Bronchial epithelial cell (primary cell): ENCODE measurements around the gene LPO. TPM values are rescaled to one million over a fixed set of nuclear protein-coding genes. Genes with fewer than 3 reads are reported as not detected.

Experiments
- DNase-seq: peaks from one replicate; pipeline ENCODE4 v3.0.0-alpha.2; 2010; ENCODE audit warnings: low read depth
- FAIRE-seq: peaks from 2 replicates; lab custom pipeline; 2011; peaks lifted over from hg19 to GRCh38; lab: Jason Lieb, UNC
- H3K27me3 ChIP-seq: 2 replicates; pipeline ENCODE4 v1.5.1; 2011; ENCODE audit warnings: low read length; ENCODE audit not compliant: control insufficient read depth, insufficient read depth
- H3K36me3 ChIP-seq: 2 replicates; pipeline ENCODE4 v1.5.1; 2011; ENCODE audit warnings: low read length; ENCODE audit not compliant: control insufficient read depth, insufficient read depth
- H3K4me3 ChIP-seq: 2 replicates; pipeline ENCODE4 v1.5.1; 2011; ENCODE audit warnings: mild to moderate bottlenecking, low read depth, low read length, control low read depth
- CTCF ChIP-seq: IDR thresholded peaks from 2 replicates; pipeline ENCODE4 v1.5.1; 2011; ENCODE audit warnings: mild to moderate bottlenecking, moderate library complexity, low read length, control low read depth, inconsistent platforms; ENCODE audit not compliant: insufficient read depth, severe bottlenecking
- total RNA-seq: library from RNA; depleted of rRNA; stranded (reverse); fragments of >200 nt; gene quantifications from 2 replicates; pipeline ENCODE4 v1.2.1, GENCODE V29; 2014

LPO gene
- total RNA-seq, 1 donor from 2014 or later: not detected

- H3K27me3 ChIP-seq: no peaks in the 10 kb centered on the region
- FAIRE-seq (no peak), DNase-seq (no peak)
Observed at GRCh38 chr17:58307468-58308172, 69.2 kb downstream of the LPO start.

GRCh38 chr17:58308173-58308984 is 70.0 kb downstream of the LPO start:
- Histone ChIP-seq H3K36me3 (no peaks in the 10 kb centered on the region), H3K4me3 (no peak overlapping the region), H3K27me3 (no peaks in the 10 kb centered on the region)
- DNase-seq (no peak), FAIRE-seq (no peak)
- TF ChIP-seq CTCF: peak; percentile 21

More at GRCh38 chr17:58307468-58308172, 69.2 kb downstream of the LPO start:
- H3K4me3 ChIP-seq: no peak overlapping the region
- H3K36me3 ChIP-seq: no peaks in the 10 kb centered on the region
- TF ChIP-seq CTCF: no peak

GRCh38 chr17:58308985-58309917 is 70.9 kb downstream of the LPO start:
- DNase-seq (no peak), FAIRE-seq (no peak)
- Histone ChIP-seq H3K27me3 (peaks cover 1% of the 10 kb centered on the region), H3K4me3 (no peak overlapping the region), H3K36me3 (no peaks in the 10 kb centered on the region)
- no peak for TF ChIP-seq CTCF

GRCh38 chr17:58309918-58310259 is 71.5 kb downstream of the LPO start:
- Histone ChIP-seq H3K36me3 (no peaks in the 10 kb centered on the region), H3K27me3 (peaks cover 1% of the 10 kb centered on the region), H3K4me3 (no peak overlapping the region)
- TF ChIP-seq CTCF: no peak
- DNase-seq (no peak), FAIRE-seq (no peak)

GRCh38 chr17:58310511-58311428 is 72.4 kb downstream of the LPO start:
- no peak for FAIRE-seq
- no peak for DNase-seq
- Histone ChIP-seq H3K4me3 (no peak overlapping the region), H3K27me3 (peaks cover 3% of the 10 kb centered on the region), H3K36me3 (no peaks in the 10 kb centered on the region)
- no peak for TF ChIP-seq CTCF
